ENCODE measurements around the gene ANKRD50.

Gene ANKRD50

GRCh38 chr4:124712372-124713184, at the start of gene ANKRD50:
Gene ANKRD50, minus strand, starts transcription at chr4:124712732. Its CDS starts 2,221 bp downstream, at chr4:124710511.
- Histone ChIP-seq H3K27me3 (ENCODE audit: insufficient read depth, low read length) (no peaks in the 10 kb centered on the region), H3K9ac (ENCODE audit: low read depth, low read length) (peak within 1 kb of the TSS; percentile 91), H3K4me1 (ENCODE audit: insufficient read depth, low read length) (peaks cover 26% of the 10 kb centered on the region; the same call in 1 of the 2 replicates), H3K4me3 (ENCODE audit: low read length) (peak within 1 kb of the TSS; percentile 98), H3K27ac (ENCODE audit: low read length) (peak within 1 kb of the TSS; percentile 57), H3K36me3 (ENCODE audit: insufficient read depth, low read depth, low read length) (peaks cover 13% of the 10 kb centered on the region), H3K9me3 (ENCODE audit: insufficient read depth, low read depth, low read length) (no peaks in the 10 kb centered on the region)

DNA sequence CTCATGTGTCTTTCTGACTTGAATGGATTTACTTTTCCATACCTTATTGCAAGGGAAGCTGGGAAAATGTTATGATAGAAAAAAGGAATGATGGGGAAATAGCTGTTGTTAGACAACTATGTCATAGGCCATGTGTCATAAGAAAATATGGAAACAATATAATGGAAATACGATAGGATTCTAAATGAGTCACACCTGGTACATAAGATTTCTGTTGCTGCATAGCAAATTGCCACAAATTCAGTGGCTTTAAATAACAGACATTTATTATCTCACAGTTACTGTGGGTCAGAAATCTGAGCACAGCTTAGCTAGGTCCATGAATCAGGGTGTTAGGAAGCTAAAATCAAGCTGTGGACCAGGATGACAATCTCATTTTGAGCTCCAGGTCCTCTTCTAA, 44.6 kb upstream of the ANKRD50 start:
- Histone ChIP-seq H3K9ac (ENCODE audit: low read depth, low read length) (no peak overlapping the region), H3K27me3 (ENCODE audit: insufficient read depth, low read length) (no peaks in the 10 kb centered on the region), H3K9me3 (ENCODE audit: insufficient read depth, low read depth, low read length) (no peaks in the 10 kb centered on the region), H3K36me3 (ENCODE audit: insufficient read depth, low read depth, low read length) (no peaks in the 10 kb centered on the region), H3K4me3 (ENCODE audit: low read length) (no peak overlapping the region), H3K27ac (ENCODE audit: low read length) (no peak overlapping the region), H3K4me1 (ENCODE audit: insufficient read depth, low read length) (no peaks in the 10 kb centered on the region)

- H3K27ac ChIP-seq (ENCODE audit: low read length): no peak overlapping the region
Observed at GRCh38 chr4:124754681-124755080, 42.1 kb upstream of the ANKRD50 start.

GRCh38 chr4:124753941-124754581, 41.5 kb upstream of the ANKRD50 start:
- no peaks in the 10 kb centered on the region for H3K9me3 ChIP-seq (ENCODE audit: insufficient read depth, low read depth, low read length)
- H3K4me1 ChIP-seq (ENCODE audit: insufficient read depth, low read length): no peaks in the 10 kb centered on the region
- no peak overlapping the region for H3K27ac ChIP-seq (ENCODE audit: low read length)
- H3K9ac ChIP-seq (ENCODE audit: low read depth, low read length): no peak overlapping the region
- no peaks in the 10 kb centered on the region for H3K27me3 ChIP-seq (ENCODE audit: insufficient read depth, low read length)
- no peaks in the 10 kb centered on the region for H3K36me3 ChIP-seq (ENCODE audit: insufficient read depth, low read depth, low read length)
- no peak overlapping the region for H3K4me3 ChIP-seq (ENCODE audit: low read length)

More at GRCh38 chr4:124754681-124755080, 42.1 kb upstream of the ANKRD50 start:
- Histone ChIP-seq H3K27me3 (ENCODE audit: insufficient read depth, low read length) (no peaks in the 10 kb centered on the region), H3K4me3 (ENCODE audit: low read length) (no peak overlapping the region), H3K9me3 (ENCODE audit: insufficient read depth, low read depth, low read length) (no peaks in the 10 kb centered on the region), H3K4me1 (ENCODE audit: insufficient read depth, low read length) (no peaks in the 10 kb centered on the region), H3K36me3 (ENCODE audit: insufficient read depth, low read depth, low read length) (no peaks in the 10 kb centered on the region), H3K9ac (ENCODE audit: low read depth, low read length) (no peak overlapping the region)

DNA sequence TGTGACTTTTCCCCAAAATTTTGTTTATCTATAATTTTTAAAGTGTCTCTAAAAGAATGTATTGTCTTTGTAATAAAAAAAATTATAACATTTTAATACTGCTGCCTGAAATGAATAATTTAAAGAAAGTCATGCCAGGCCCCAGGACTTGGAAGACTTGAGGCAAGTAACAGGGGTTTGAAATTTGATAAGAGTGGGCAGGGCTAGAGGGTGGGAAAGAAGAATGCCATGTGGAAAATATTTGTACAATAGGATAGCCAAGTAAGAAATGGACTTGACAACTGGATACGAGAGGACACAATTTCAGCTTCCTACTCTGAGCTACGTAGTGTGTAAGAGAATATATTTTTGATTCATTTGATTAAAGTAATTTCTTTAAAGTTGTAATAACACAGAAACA, 36.9 kb upstream of the ANKRD50 start:
- H3K36me3 ChIP-seq (ENCODE audit: insufficient read depth, low read depth, low read length): no peaks in the 10 kb centered on the region
- no peaks in the 10 kb centered on the region for H3K4me1 ChIP-seq (ENCODE audit: insufficient read depth, low read length)
- H3K9me3 ChIP-seq (ENCODE audit: insufficient read depth, low read depth, low read length): no peaks in the 10 kb centered on the region
- no peak overlapping the region for H3K27ac ChIP-seq (ENCODE audit: low read length)
- H3K9ac ChIP-seq (ENCODE audit: low read depth, low read length): no peak overlapping the region
- no peaks in the 10 kb centered on the region for H3K27me3 ChIP-seq (ENCODE audit: insufficient read depth, low read length)
- H3K4me3 ChIP-seq (ENCODE audit: low read length): no peak overlapping the region

- Histone ChIP-seq H3K27ac (ENCODE audit: low read length) (no peak overlapping the region), H3K9me3 (ENCODE audit: insufficient read depth, low read depth, low read length) (no peaks in the 10 kb centered on the region), H3K27me3 (ENCODE audit: insufficient read depth, low read length) (no peaks in the 10 kb centered on the region), H3K4me3 (ENCODE audit: low read length) (no peak overlapping the region), H3K9ac (ENCODE audit: low read depth, low read length) (no peak overlapping the region), H3K36me3 (ENCODE audit: insufficient read depth, low read depth, low read length) (no peaks in the 10 kb centered on the region), H3K4me1 (ENCODE audit: insufficient read depth, low read length) (no peaks in the 10 kb centered on the region)
Observed at GRCh38 chr4:124748965-124749364, 36.4 kb upstream of the ANKRD50 start.

DNA sequence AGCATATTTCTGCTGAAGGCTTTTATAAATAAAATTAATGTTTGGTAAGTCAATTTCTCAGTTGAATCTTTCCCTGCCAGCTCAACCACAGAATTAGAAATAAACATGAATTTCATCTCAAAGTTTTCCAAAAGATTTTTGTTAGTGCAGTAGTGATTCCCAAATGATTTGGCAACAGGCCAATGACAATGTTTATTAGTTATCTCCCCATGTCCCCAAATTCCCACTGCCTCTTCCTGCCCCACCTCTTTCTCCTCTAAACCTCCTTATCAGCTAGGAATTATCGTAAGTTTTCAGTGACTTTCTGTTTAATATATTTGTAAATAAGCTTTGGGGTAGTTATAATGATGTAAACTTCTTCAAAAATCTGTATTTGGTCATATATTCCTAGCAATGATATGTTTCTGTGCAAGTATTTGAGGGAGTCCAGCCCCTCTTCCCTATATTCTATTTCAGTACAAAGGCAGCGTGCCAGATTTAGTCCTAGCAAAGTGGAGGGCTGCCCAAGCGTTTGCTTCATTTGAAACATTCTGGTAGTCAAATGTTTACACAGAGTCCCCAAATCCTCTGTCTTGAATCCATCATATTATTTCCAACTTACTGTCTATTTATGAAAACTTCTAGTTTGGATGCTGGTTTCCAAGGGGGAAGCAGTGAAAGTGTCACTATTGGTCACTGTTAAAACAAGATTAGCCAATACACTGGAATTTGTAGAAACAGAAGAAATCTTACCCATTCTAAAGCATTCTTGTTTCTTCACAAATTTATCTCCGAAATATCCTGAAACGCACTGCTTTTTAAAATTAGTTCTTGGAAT, 33.7 kb upstream of the ANKRD50 start:
- Histone ChIP-seq H3K4me1 (ENCODE audit: insufficient read depth, low read length) (no peaks in the 10 kb centered on the region; the same call in 1 of the 2 replicates), H3K36me3 (ENCODE audit: insufficient read depth, low read depth, low read length) (no peaks in the 10 kb centered on the region), H3K27me3 (ENCODE audit: insufficient read depth, low read length) (no peaks in the 10 kb centered on the region), H3K4me3 (ENCODE audit: low read length) (no peak overlapping the region), H3K9ac (ENCODE audit: low read depth, low read length) (no peak overlapping the region), H3K27ac (ENCODE audit: low read length) (no peak overlapping the region), H3K9me3 (ENCODE audit: insufficient read depth, low read depth, low read length) (no peaks in the 10 kb centered on the region)

DNA sequence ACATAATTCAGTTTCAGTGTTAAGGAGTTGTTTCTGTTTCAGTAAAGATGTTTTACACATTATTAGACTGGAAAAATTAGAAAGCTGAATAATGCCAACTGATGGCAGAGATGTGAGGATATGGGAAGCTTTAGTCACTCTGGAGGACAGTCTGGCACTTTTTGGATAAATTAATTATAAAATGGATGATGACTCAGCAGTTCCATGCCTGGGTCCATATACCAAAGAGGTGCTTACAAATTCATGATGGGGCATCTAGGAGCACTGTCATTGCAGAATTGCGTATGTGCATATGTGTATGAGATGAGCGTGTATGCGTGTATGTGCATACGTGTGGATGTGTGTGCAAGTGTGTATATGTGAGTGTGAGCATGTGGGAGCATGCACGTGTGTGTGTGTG, 31.2 kb upstream of the ANKRD50 start:
- Histone ChIP-seq H3K4me1 (ENCODE audit: insufficient read depth, low read length) (peaks cover 4% of the 10 kb centered on the region; the same call in 1 of the 2 replicates), H3K9ac (ENCODE audit: low read depth, low read length) (no peak overlapping the region), H3K9me3 (ENCODE audit: insufficient read depth, low read depth, low read length) (no peaks in the 10 kb centered on the region)

GRCh38 chr4:124740501-124740900, 28.0 kb upstream of the ANKRD50 start:
- Histone ChIP-seq H3K36me3 (ENCODE audit: insufficient read depth, low read depth, low read length) (no peaks in the 10 kb centered on the region), H3K9me3 (ENCODE audit: insufficient read depth, low read depth, low read length) (no peaks in the 10 kb centered on the region), H3K27ac (ENCODE audit: low read length) (no peak overlapping the region), H3K9ac (ENCODE audit: low read depth, low read length) (no peak overlapping the region), H3K4me1 (ENCODE audit: insufficient read depth, low read length) (peaks cover 8% of the 10 kb centered on the region; the same call in 1 of the 2 replicates), H3K27me3 (ENCODE audit: insufficient read depth, low read length) (no peaks in the 10 kb centered on the region), H3K4me3 (ENCODE audit: low read length) (no peak overlapping the region)

More for the DNA sequence above, 31.2 kb upstream of the ANKRD50 start:
- H3K4me3 ChIP-seq (ENCODE audit: low read length): no peak overlapping the region
- H3K27ac ChIP-seq (ENCODE audit: low read length): no peak overlapping the region
- no peaks in the 10 kb centered on the region for H3K36me3 ChIP-seq (ENCODE audit: insufficient read depth, low read depth, low read length)
- no peaks in the 10 kb centered on the region for H3K27me3 ChIP-seq (ENCODE audit: insufficient read depth, low read length)

- Histone ChIP-seq H3K27me3 (ENCODE audit: insufficient read depth, low read length) (no peaks in the 10 kb centered on the region), H3K4me1 (ENCODE audit: insufficient read depth, low read length) (peaks cover 8% of the 10 kb centered on the region; the same call in 1 of the 2 replicates), H3K27ac (ENCODE audit: low read length) (no peak overlapping the region)
Observed at GRCh38 chr4:124738994-124739393, 26.5 kb upstream of the ANKRD50 start.

DNA sequence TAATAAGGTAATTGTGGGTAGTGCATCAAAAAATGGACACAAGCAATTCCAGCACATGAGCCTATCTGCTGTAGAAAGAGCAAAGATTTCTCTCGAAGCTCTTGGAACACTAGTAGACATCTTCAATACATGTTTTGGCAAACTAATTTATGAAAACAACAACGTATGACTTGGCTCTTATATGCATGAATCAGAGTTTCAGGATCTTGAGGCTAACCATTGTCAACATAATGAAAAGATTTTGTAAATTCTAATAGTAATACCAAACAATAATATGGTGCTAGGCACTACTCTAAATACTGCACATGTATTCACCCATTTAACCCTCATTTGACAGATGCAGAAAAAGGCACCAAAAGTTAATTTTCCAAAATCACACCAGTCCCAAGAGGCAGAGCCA, 25.1 kb upstream of the ANKRD50 start:
- peaks cover 8% of the 10 kb centered on the region; the same call in 1 of the 2 replicates for H3K4me1 ChIP-seq (ENCODE audit: insufficient read depth, low read length)
- H3K4me3 ChIP-seq (ENCODE audit: low read length): no peak overlapping the region
- no peak overlapping the region for H3K27ac ChIP-seq (ENCODE audit: low read length)
- no peaks in the 10 kb centered on the region for H3K27me3 ChIP-seq (ENCODE audit: insufficient read depth, low read length)
- H3K9me3 ChIP-seq (ENCODE audit: insufficient read depth, low read depth, low read length): no peaks in the 10 kb centered on the region
- H3K9ac ChIP-seq (ENCODE audit: low read depth, low read length): no peak overlapping the region
- no peaks in the 10 kb centered on the region for H3K36me3 ChIP-seq (ENCODE audit: insufficient read depth, low read depth, low read length)

More at GRCh38 chr4:124738994-124739393, 26.5 kb upstream of the ANKRD50 start:
- peak overlapping the region; percentile 14; the same call in 1 of the 2 replicates for H3K4me3 ChIP-seq (ENCODE audit: low read length)
- no peak overlapping the region for H3K9ac ChIP-seq (ENCODE audit: low read depth, low read length)
- no peaks in the 10 kb centered on the region for H3K36me3 ChIP-seq (ENCODE audit: insufficient read depth, low read depth, low read length)
- no peaks in the 10 kb centered on the region for H3K9me3 ChIP-seq (ENCODE audit: insufficient read depth, low read depth, low read length)
